PC-9 (cell line): ENCODE results near the gene ARHGAP32.

Source experiments
- EZH2 ChIP-seq: fragments of 200-600 bp; sonication (generic); IDR thresholded peaks from 2 replicates; pipeline ENCODE4 v1.8.0; 2017; ENCODE audit warnings: antibody characterized with exemption, low read depth
- TF ChIP-seq, protein P1 (sequence below): fragments of 200-600 bp; sonication (generic); conservative IDR thresholded peaks from 2 replicates; pipeline ENCODE4 v1.6.1; 2017; ENCODE audit warnings: mixed run types, antibody characterized with exemption, mild to moderate bottlenecking, moderate library complexity

DNA sequence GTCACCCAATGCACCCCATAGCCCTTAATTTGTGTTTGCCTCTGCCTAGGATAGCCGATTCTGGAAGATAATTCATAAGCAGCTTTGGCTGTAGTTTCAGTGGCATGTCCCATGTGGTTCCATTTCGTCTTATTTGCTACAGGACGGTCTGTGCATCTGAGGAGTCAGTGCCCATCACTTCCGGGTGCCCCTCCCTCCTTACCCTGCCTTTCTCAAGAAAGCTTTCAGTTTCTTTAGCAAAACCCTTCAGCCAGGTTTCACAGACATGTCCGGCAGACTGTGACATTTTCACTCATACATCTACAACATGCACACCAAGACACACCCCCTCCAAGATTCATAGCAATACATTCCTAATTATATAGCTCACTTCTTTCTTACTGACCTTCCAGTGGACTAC is 263.7 kb downstream of the ARHGAP32 start:
- TF ChIP-seq, protein P1, sequence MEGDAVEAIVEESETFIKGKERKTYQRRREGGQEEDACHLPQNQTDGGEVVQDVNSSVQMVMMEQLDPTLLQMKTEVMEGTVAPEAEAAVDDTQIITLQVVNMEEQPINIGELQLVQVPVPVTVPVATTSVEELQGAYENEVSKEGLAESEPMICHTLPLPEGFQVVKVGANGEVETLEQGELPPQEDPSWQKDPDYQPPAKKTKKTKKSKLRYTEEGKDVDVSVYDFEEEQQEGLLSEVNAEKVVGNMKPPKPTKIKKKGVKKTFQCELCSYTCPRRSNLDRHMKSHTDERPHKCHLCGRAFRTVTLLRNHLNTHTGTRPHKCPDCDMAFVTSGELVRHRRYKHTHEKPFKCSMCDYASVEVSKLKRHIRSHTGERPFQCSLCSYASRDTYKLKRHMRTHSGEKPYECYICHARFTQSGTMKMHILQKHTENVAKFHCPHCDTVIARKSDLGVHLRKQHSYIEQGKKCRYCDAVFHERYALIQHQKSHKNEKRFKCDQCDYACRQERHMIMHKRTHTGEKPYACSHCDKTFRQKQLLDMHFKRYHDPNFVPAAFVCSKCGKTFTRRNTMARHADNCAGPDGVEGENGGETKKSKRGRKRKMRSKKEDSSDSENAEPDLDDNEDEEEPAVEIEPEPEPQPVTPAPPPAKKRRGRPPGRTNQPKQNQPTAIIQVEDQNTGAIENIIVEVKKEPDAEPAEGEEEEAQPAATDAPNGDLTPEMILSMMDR, result no peak
- no peak for TF ChIP-seq EZH2
